ENCODE results near the gene EXT2. TPM values are rescaled to one million over a fixed set of nuclear protein-coding genes. Genes with fewer than 3 reads are reported as not detected.

Gene EXT2
- total RNA-seq, 4 donors from 2014 or later, result 56.9 to 152 (median 128) TPM

DNA sequence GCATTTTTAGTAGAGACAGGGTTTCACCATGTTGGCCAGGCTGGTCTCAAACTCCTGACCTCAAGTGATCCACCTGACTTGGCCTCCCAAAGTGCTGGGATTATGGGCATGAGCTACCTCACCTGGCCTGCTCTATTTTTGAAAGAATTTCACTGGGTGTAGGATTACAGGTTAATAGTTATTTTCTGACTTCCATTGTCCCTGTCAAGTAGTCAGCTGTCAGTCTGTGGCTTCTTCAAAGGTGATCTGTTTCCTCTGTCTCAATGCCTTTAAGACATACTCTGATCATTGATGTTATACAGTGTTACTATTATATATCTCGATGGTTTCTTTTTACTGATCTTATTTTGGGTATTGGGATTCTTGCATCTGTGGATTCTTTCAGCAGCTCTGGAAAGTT, 10.1 kb upstream of the EXT2 start:
- H3K36me3 ChIP-seq, result peaks cover 0 to 3% (median 0%) of the 10 kb centered on the region in 3 donors
- no peak for DNase-seq
- no peaks in the 10 kb centered on the region for H3K27me3 ChIP-seq
- no peak overlapping the region for H3K27ac ChIP-seq
- no peaks in the 10 kb centered on the region for H3K9me3 ChIP-seq
- TF ChIP-seq, protein P1, sequence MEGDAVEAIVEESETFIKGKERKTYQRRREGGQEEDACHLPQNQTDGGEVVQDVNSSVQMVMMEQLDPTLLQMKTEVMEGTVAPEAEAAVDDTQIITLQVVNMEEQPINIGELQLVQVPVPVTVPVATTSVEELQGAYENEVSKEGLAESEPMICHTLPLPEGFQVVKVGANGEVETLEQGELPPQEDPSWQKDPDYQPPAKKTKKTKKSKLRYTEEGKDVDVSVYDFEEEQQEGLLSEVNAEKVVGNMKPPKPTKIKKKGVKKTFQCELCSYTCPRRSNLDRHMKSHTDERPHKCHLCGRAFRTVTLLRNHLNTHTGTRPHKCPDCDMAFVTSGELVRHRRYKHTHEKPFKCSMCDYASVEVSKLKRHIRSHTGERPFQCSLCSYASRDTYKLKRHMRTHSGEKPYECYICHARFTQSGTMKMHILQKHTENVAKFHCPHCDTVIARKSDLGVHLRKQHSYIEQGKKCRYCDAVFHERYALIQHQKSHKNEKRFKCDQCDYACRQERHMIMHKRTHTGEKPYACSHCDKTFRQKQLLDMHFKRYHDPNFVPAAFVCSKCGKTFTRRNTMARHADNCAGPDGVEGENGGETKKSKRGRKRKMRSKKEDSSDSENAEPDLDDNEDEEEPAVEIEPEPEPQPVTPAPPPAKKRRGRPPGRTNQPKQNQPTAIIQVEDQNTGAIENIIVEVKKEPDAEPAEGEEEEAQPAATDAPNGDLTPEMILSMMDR (IDR thresholded peaks at IDR 0.05), result no peak
- no peak for TF ChIP-seq POLR2A (IDR thresholded peaks at IDR 0.05)
- no peaks in the 10 kb centered on the region for H3K4me1 ChIP-seq
- no peak overlapping the region for H3K4me3 ChIP-seq

DNA sequence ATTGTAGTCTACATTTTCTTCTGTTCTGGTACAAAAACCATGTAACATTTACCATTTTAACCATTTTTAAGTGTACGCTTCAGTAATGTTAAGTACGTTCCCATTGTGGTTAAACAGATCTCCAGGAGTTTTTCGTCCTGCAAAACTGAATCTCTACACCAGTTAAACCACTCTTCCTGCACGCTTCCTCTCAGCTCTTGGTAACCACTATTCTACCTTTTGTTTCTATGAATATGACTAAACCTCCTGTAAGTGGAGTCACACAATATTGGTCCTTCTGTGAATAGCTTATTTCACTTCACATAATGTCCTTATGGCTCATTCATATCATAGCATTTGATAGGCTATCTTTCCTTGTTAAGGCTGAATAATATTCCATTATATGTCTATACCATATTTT, 7.1 kb upstream of the EXT2 start:
- no peak for TF ChIP-seq POLR2A (IDR thresholded peaks at IDR 0.05)
- TF ChIP-seq, protein P1 (IDR thresholded peaks at IDR 0.05), result no peak
- no peaks in the 10 kb centered on the region for H3K4me1 ChIP-seq
- no peaks in the 10 kb centered on the region for H3K27me3 ChIP-seq
- H3K9me3 ChIP-seq, result no peaks in the 10 kb centered on the region
- no peak overlapping the region for H3K4me3 ChIP-seq
- no peak for DNase-seq
- no peak overlapping the region for H3K27ac ChIP-seq
- no peaks in the 10 kb centered on the region for H3K36me3 ChIP-seq

DNA sequence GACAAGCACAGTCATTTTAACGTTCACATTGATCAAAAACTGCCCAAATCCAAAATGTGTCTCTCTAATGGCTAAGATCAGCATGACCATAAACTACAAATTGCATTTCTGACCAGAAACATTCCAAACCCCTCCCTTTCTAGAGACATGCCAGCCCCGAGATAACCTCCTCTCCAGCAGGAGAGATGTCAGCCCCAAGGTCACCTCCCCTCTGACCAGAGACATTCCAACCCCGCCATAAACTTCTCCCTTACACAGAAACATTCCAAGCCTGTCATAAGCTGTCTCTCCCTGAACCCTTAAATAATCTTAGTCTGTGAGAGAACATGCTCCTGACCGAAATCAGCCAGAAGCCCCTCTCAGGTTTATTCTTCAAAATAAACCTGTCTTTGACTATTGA, 6.6 kb upstream of the EXT2 start:
- no peak for TF ChIP-seq POLR2A (IDR thresholded peaks at IDR 0.05)
- TF ChIP-seq, protein P1 (IDR thresholded peaks at IDR 0.05), result no peak
- no peaks in the 10 kb centered on the region for H3K9me3 ChIP-seq
- H3K36me3 ChIP-seq, result no peaks in the 10 kb centered on the region
- DNase-seq, result no peak
- no peak overlapping the region for H3K4me3 ChIP-seq
- H3K4me1 ChIP-seq, result no peaks in the 10 kb centered on the region
- no peak overlapping the region for H3K27ac ChIP-seq
- H3K27me3 ChIP-seq, result no peaks in the 10 kb centered on the region

DNA sequence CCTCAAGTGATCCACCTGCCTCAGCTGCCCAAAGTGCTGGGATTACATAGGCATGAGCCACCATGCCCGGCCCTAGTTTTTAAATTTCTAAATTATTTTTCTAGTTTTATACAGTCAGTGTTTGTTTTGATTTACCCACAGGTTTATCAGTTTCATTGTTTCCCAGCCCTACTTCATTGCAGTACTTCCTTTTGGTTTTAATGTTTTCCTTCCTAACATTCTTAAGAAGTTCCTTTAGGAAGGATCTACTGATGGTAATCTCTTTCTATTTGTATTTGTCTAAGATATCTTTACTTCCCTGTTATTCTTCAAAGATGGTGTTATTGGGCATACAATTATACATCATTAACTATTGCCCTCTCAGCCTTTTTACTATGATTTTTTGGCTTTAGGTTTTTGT, 4.9 kb upstream of the EXT2 start:
- no peaks in the 10 kb centered on the region for H3K27me3 ChIP-seq
- no peak overlapping the region for H3K27ac ChIP-seq
- no peaks in the 10 kb centered on the region for H3K9me3 ChIP-seq
- peaks cover 0 to 10% (median 2%) of the 10 kb centered on the region in 4 donors for H3K4me1 ChIP-seq
- DNase-seq, result no peak
- TF ChIP-seq, protein P1 (IDR thresholded peaks at IDR 0.05), result no peak
- TF ChIP-seq POLR2A (IDR thresholded peaks at IDR 0.05), result no peak
- no peaks in the 10 kb centered on the region for H3K36me3 ChIP-seq
- H3K4me3 ChIP-seq, result no peak overlapping the region

DNA sequence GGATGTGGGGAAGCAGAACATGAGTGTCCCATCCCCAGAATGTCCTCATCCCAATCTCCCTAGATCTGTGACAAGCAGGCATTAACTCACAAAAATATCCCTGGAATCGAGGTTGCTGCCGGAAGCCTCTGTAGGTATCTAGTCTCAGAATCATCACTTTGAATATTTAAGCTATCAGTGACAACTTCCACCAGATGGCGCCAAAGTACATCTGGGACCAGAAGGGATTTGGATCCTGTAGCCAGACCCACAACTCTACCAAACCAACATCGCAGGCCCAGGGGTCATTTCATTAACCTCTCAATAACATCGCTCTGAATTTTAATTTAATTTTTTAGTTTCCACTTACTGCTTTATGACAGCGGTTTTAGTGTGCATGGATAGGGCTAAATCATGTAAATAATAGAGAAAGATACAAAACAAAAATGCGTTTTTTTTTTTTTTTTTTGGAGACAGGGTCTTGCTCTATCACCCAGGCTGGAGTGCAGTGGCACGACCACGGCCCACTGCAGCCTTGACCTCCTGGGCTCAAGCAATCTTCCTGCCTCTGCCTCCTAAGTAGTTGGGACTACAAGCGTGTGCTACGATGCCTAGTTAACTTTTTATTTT, 1.1 kb upstream of the EXT2 start:
- peak in 2 of 3 donors; percentile 87 to 96 for DNase-seq
- Histone ChIP-seq H3K9me3 (no peaks in the 10 kb centered on the region), H3K27me3 (no peaks in the 10 kb centered on the region), H3K36me3 (peaks cover 0 to 2% (median 0%) of the 10 kb centered on the region in 3 donors), H3K4me1 (peaks cover 0 to 23% (median 2%) of the 10 kb centered on the region in 4 donors), H3K4me3 (no peak overlapping the region), H3K27ac (no peak overlapping the region)
- TF ChIP-seq POLR2A (IDR thresholded peaks at IDR 0.05), result no peak
- TF ChIP-seq, protein P1 (IDR thresholded peaks at IDR 0.05), result peak; percentile 43 to 83 (median 72)
